GM18499 (cell line): Measurements from ENCODE around the gene DUSP16.

Source experiments
- ATAC-seq: cut with Tn5 transposase; IDR thresholded peaks from one replicate; pipeline ENCODE4 v1.9.1; 2021; ENCODE audit warnings: moderate number of reproducible peaks; ENCODE audit not compliant: insufficient read depth, unreplicated experiment

DUSP16 gene

GRCh38 chr12:12550277-12550676 is 12.4 kb downstream of the DUSP16 start:
- no peak for ATAC-seq

- no peak for ATAC-seq
Measured at GRCh38 chr12:12549426-12549825, 13.2 kb downstream of the DUSP16 start.

- no peak for ATAC-seq
Measured at GRCh38 chr12:12548713-12549112, 13.9 kb downstream of the DUSP16 start.

DNA sequence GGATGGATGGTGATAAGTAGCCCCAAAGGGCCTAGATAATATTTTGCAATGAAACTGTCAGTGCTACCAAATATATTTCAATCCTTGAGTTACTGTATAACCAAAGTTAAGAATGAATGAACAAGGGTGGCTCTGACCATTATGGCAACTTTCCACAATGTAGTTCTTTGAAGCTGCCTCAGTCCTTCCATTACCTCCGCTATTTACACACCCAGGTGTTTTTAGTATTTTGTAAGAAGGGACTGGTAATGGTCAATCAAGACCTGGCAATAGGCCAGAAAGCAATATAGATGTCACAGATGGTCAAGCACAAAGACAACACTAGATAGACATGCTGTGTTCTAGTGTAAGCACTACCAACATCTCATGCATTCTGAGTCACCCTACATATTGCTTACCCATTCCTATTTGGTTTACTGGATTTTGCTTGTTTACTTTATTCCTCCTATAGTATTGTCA is 16.3 kb downstream of the DUSP16 start:
- ATAC-seq = no peak

GRCh38 chr12:12543959-12544358 is 18.7 kb downstream of the DUSP16 start:
- no peak for ATAC-seq

DNA sequence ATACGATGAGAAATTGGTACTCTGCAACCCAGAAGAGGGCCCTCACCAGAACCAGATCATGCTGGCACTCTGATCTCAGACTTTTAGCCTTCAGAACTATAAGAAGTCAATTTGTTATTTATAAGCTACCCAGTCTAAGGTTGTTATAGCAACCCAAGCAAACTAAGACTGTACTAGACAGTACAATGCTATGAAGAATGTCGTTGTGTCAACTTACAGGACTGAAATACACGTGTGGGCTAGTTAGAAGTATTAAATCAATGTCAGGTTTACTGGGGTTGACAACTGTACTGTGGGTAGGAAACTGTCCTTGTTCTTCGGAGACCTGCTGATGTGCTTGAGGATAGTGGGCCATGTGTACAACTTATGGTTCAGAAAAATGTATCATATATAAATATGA is 19.7 kb downstream of the DUSP16 start:
- no peak for ATAC-seq

DNA sequence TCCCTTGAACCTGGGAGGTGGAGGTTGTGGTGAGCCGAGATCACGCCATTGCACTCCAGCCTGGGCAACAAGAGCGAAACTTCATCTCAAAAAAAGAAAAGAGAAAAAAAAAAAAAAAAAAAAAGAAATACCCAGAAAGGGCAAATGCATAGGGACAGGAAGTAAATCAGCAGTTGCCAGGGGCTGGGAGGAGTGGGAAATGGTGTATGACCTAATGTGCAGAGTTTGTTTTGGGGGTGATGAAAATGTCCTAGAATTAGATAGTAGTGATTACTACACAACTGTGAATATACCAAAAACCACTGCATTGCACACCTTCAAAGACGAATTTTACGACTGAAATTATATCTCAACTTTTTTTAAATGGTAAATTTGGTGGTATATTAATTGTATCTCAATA is 20.4 kb downstream of the DUSP16 start:
- no peak for ATAC-seq

GRCh38 chr12:12541782-12542181 is 20.9 kb downstream of the DUSP16 start:
- ATAC-seq = no peak

GRCh38 chr12:12540261-12541013 is 22.2 kb downstream of the DUSP16 start:
- no peak for ATAC-seq

DNA sequence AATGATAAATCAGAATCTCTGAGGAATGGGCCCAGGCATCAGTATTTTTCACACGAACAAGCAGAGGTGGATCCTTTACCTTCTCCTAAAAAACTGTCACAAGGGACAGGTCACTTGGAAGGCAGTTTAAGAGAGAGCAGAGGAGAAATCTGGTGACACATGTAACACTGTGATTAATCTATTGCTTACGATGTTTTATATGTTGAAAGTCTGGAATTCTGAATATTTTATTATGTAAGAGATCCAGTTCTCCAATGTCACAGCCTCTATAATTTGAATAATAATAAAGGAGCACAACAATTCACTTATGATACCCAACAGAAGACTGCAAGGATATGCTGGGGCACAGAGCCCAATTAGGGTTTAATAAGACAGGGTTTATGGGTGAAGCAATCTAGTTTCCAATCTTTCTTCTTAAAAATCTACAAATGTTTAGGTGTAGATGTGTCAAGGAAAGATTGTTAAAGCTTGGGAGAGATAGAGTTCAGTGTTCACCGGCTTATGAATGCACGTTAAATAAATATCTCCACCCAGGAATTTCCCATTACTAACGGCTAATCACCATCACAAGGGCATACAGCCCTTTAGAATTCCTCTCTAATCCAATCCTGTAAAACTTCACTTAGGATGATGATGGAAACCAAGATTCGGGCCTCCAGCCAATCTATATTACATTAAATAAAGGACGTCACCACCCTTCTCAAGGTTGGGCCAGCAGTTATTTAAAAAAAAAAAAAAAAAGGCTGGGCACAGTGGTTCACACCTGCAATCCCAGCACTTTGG is 23.4 kb downstream of the DUSP16 start:
- no peak for ATAC-seq

DNA sequence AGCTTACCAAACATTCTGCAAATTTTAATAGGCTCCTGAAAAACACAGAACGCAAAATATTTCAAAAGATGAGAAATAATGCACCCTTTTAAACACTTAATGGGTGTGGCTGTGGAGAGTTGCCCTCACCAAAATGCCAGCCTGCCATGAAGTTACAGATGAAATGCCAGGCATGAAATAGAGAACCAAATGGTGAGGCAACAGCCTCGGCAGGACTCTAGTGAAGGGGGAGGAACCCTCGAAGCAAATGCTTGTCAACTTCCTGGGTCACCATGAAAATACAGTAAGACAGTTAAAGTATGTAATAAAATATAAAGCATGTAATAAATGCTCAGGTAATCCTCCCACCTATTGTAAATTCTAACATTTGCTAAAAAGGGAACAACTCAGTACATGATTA is 24.1 kb downstream of the DUSP16 start:
- ATAC-seq = no peak

- ATAC-seq = no peak
Measured at GRCh38 chr12:12537421-12537820, 25.2 kb downstream of the DUSP16 start.

DNA sequence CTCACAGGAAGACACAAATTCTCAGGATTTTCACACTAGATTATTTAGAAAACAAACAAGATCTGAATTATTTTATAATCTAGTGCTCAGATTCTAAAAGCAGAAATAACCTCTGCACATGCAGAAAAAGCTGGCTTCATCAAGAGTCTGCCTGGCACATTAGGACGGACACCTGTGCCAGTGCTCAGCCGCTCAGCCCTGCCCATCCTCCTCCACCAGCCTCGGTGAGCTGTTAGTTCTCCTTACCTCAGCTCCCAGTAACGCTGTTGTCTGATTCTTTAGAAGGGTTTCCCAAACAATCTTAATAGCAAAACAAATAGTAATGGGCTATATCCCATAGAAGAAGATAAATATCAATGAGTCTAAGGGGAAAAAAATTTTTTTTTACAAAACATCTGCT is 27.7 kb downstream of the DUSP16 start:
- ATAC-seq = no peak

DNA sequence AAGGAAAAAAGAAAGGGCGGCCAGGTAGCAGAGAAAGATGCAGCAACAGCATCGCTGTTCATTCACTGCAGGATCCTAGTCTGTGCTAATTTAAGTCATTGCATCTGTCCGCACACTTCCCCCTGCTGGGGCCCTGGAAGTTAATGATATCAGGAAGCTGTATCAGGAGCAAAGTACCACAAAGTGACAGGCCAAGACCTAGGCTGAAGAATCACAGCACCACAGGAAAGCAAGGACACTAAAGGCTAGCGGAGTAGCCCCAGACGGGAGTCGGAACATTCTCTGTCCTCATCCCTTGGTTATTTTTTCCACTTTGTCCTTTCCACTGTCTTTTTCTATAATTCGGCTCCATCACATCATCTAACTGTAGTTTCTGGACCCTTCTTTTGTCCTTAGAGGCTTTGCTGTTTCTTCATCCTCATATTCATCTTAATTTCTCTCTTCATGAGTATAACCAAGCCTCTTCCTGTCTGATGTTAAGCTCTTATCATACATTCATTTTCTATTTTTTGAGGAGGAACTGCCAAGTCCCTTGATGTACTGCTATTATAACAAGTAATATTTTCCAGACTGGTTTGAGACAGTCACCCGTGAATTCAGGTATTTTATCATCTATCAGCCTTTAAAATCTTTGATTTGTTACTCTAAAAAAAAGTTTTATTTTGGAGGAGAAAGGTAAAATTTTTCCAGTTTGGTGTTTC is 28.3 kb downstream of the DUSP16 start:
- no peak for ATAC-seq

DNA sequence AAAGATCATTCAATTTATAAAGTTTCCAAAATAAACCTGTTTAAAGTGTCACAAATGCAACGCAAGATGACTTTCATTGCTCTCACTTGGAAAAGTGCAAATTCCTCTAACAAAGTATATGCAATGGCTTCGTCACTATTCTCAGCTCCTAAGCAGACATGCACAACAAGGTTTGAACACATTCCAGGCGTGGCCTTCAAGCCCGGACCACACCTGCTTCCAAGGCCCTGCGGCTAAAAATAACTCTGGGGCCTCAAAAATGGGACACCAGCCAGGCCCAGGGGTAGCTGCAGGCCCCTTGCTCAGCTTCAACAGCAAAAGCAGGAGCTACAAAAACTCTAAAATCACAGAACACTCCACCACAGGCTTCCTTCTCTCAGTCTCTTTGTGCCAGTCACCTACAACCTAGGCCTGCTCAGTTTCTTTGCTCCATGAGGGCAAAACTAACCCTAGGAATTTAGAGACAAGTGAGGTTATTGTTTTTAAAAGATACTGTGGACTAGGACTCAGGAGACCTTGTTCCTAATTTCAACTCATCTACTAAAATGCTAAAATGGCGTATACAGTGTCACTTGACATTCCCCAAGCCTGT is 29.3 kb downstream of the DUSP16 start:
- no peak for ATAC-seq

DNA sequence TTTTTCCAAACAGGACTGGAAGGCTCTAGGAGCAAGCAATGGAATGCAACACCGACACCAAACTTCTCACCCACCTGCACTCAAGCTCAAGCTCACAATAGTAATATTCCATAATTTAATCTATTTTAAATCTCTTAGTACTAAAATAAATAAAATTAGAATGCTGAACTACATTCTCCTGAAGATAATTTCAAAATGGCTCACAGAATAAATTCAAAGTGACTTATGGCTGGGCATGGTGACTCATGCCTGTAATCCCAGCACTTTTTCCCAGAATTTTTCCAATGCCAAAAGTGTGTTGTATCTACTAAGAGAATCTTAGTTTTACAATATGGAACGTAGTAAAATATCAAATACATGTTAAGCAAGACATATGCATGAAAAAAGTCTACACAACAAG is 31.5 kb downstream of the DUSP16 start:
- no peak for ATAC-seq

- no peak for ATAC-seq
Measured at GRCh38 chr12:12529783-12530421, 32.8 kb downstream of the DUSP16 start.

GRCh38 chr12:12528361-12529270 is 34.0 kb downstream of the DUSP16 start:
- ATAC-seq = no peak

DNA sequence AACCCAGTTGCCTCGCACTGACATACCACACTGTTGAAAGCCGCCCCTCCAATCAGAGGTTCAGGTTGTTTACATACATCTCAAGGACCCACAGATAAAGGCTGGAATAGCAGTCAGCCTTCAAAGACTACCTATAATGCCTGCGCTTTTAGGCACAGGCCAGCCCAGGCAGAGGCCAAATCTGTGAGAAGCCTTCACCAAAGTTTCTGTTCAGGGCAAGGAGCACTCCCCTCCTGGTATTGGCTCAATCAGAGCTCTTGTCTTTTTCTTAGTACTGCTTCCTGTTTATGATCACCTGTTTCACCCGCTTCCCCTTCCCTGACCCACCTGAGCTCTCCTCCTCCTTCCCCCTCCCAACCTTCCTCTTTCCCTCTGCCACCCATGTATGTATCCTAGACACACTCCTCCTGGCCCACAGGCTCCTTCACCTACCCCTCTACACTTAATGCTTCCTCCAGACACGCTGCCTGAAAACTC is 34.8 kb downstream of the DUSP16 start:
- no peak for ATAC-seq
